Astrocyte of the cerebellum (primary cell): ENCODE data around the gene TLR8.

Experiments
- DNase-seq: peaks from one replicate; pipeline ENCODE4 v3.0.0-alpha.2; 2011; ENCODE audit warnings: low read depth
- H3K4me3 ChIP-seq: 2 replicates; pipeline ENCODE4 v1.5.1; 2011; ENCODE audit warnings: mild to moderate bottlenecking, low read depth, low read length, moderate library complexity
- CTCF ChIP-seq: IDR thresholded peaks from 2 replicates; pipeline ENCODE4 v1.5.1; 2012; ENCODE audit warnings: low read length, low read depth, moderate library complexity, mild to moderate bottlenecking; ENCODE audit errors: missing control alignments
- in situ Hi-C: cut with HindIII; loops from 2 replicates; pipeline ENCODE4 v1.10.0; 2017; ENCODE audit warnings: low sequenced_read_pairs

TLR8 gene

GRCh38 chrX:12906046-12906761, at the start of gene TLR8:
Gene TLR8, plus strand, starts transcription at chrX:12906620. Its CDS starts 87 bp downstream, at chrX:12906707.
- in situ Hi-C loops, result no loop called here
- DNase-seq, result no peak
- H3K4me3 ChIP-seq, result no peak within 1 kb of the TSS
- TF ChIP-seq CTCF, result no peak

- no peak for TF ChIP-seq CTCF
- in situ Hi-C loops, result no loop called here
- H3K4me3 ChIP-seq, result no peak overlapping the region
- DNase-seq, result no peak
These were observed 41.1 kb upstream of the TLR8 start for GRCh38 chrX:12865359-12865758.

GRCh38 chrX:12866451-12867377, 39.7 kb upstream of the TLR8 start, which contains the start of gene TLR7:
Gene TLR7, plus strand, starts transcription at chrX:12867072. Its CDS starts 507 bp downstream, at chrX:12867579.
- no peak within 1 kb of the TSS for H3K4me3 ChIP-seq
- in situ Hi-C loops, result no loop called here

GRCh38 chrX:12867685-12868084, 38.7 kb upstream of the TLR8 start:
- no peak for TF ChIP-seq CTCF
- H3K4me3 ChIP-seq, result no peak overlapping the region
- in situ Hi-C loops, result no loop called here
- no peak for DNase-seq

More at GRCh38 chrX:12866451-12867377, 39.7 kb upstream of the TLR8 start, which contains the start of gene TLR7:
- no peak for DNase-seq
- TF ChIP-seq CTCF, result no peak

- in situ Hi-C loops, result no loop called here
- no peak for DNase-seq
These were observed 37.7 kb upstream of the TLR8 start for GRCh38 chrX:12868747-12869146.

GRCh38 chrX:12871257-12871656, 35.2 kb upstream of the TLR8 start:
- no peak overlapping the region for H3K4me3 ChIP-seq
- in situ Hi-C loops, result no loop called here
- TF ChIP-seq CTCF, result no peak
- no peak for DNase-seq

More at GRCh38 chrX:12868747-12869146, 37.7 kb upstream of the TLR8 start:
- no peak overlapping the region for H3K4me3 ChIP-seq
- no peak for TF ChIP-seq CTCF
